ENCODE results near the gene FAM98A. TPM values are rescaled to one million over a fixed set of nuclear protein-coding genes. Genes with fewer than 3 reads are reported as not detected.

Gene FAM98A
- total RNA-seq, 2 donors from 2014 or later: 32.0 to 40.1 TPM

- H3K36me3 ChIP-seq: no peaks in the 10 kb centered on the region
- DNase-seq (ENCODE audit: low spot score): no peak
- H3K9me3 ChIP-seq: no peaks in the 10 kb centered on the region
- H3K27ac ChIP-seq: no peak overlapping the region
- H3K4me3 ChIP-seq: no peak overlapping the region
- H3K4me1 ChIP-seq: peaks cover 0 to 5% of the 10 kb centered on the region in 2 donors
- H3K27me3 ChIP-seq: no peaks in the 10 kb centered on the region
- TF ChIP-seq CTCF (IDR thresholded peaks at IDR 0.05): no peak
These were observed 17.8 kb upstream of the FAM98A start for GRCh38 chr2:33616873-33617272.

GRCh38 chr2:33614190-33614589 lies 15.1 kb upstream of the FAM98A start:
- H3K27ac ChIP-seq: no peak overlapping the region
- TF ChIP-seq CTCF (IDR thresholded peaks at IDR 0.05): no peak
- no peak overlapping the region for H3K4me3 ChIP-seq
- H3K9me3 ChIP-seq: no peaks in the 10 kb centered on the region
- H3K4me1 ChIP-seq: peaks cover 0 to 5% of the 10 kb centered on the region in 2 donors
- no peaks in the 10 kb centered on the region for H3K27me3 ChIP-seq
- no peaks in the 10 kb centered on the region for H3K36me3 ChIP-seq
- no peak for DNase-seq (ENCODE audit: low spot score)

- H3K36me3 ChIP-seq: no peaks in the 10 kb centered on the region
- no peak for DNase-seq (ENCODE audit: low spot score)
- peak overlapping the region; percentile 20 to 63 for H3K27ac ChIP-seq
- no peak overlapping the region for H3K4me3 ChIP-seq
- H3K9me3 ChIP-seq: no peaks in the 10 kb centered on the region
- no peaks in the 10 kb centered on the region for H3K27me3 ChIP-seq
- peaks cover 0 to 7% of the 10 kb centered on the region in 2 donors for H3K4me1 ChIP-seq
- TF ChIP-seq CTCF (IDR thresholded peaks at IDR 0.05): no peak
These were observed 8.8 kb upstream of the FAM98A start for GRCh38 chr2:33607905-33608304.

GRCh38 chr2:33607251-33607721 lies 8.2 kb upstream of the FAM98A start:
- H3K27me3 ChIP-seq: no peaks in the 10 kb centered on the region
- no peak for TF ChIP-seq CTCF (IDR thresholded peaks at IDR 0.05)
- H3K27ac ChIP-seq: peak overlapping the region; percentile 20 to 63

GRCh38 chr2:33606622-33607021 lies 7.5 kb upstream of the FAM98A start:
- Histone ChIP-seq H3K9me3 (no peaks in the 10 kb centered on the region), H3K4me1 (peaks cover 0 to 7% of the 10 kb centered on the region in 2 donors)

More at GRCh38 chr2:33607251-33607721, 8.2 kb upstream of the FAM98A start:
- H3K36me3 ChIP-seq: no peaks in the 10 kb centered on the region
- DNase-seq (ENCODE audit: low spot score): no peak
- no peaks in the 10 kb centered on the region for H3K9me3 ChIP-seq
- H3K4me1 ChIP-seq: peaks cover 0 to 7% of the 10 kb centered on the region in 2 donors
- H3K4me3 ChIP-seq: no peak overlapping the region

More at GRCh38 chr2:33606622-33607021, 7.5 kb upstream of the FAM98A start:
- no peak for TF ChIP-seq CTCF (IDR thresholded peaks at IDR 0.05)
- Histone ChIP-seq H3K27me3 (no peaks in the 10 kb centered on the region), H3K27ac (no peak overlapping the region), H3K36me3 (no peaks in the 10 kb centered on the region), H3K4me3 (no peak overlapping the region)
- no peak for DNase-seq (ENCODE audit: low spot score)
